Muscle of arm (tissue), 12 donors: ENCODE data around the gene SRGAP1. TPM values are rescaled to one million over a fixed set of nuclear protein-coding genes. Genes with fewer than 3 reads are reported as not detected.
"Not testable (repeated sequence)": the region's sequence is repeated elsewhere in the genome, so short reads cannot be mapped to it uniquely, and the experiment has no call there.

Source experiments
- DNase-seq: peaks from one replicate; pipeline ENCODE4 v3.0.0-alpha.2; 2013
- polyA plus RNA-seq, 12 donors: library from polyadenylated mRNA; unstranded; fragments of 120-200 nt; gene quantifications; one replicate each; pipeline ENCODE4 v1.2.1, GENCODE V29; 2013; ENCODE audit not compliant: insufficient read length in 12 of 12

Gene SRGAP1
- polyA plus RNA-seq, 12 donors, result 5.1 to 23.3 (median 7.1) TPM; not detected in 1

DNA sequence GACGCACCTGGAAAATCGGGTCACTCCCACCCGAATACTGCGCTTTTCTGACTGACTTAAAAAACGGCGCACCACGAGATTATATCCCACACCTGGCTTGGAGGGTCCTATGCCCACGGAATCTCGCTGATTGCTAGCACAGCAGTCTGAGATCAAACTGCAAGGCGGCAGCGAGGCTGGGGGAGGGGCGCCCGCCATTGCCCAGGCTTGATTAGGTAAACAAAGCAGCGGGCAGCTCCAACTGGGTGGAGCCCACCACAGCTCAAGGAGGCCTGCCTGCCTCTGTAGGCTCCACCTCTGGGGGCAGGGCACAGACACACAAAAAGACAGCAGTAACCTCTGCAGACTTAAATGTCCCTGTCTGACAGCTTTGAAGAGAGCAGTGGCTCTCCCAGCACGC is 351.3 kb downstream of the SRGAP1 start:
- DNase-seq, result not testable (repeated sequence)

DNA sequence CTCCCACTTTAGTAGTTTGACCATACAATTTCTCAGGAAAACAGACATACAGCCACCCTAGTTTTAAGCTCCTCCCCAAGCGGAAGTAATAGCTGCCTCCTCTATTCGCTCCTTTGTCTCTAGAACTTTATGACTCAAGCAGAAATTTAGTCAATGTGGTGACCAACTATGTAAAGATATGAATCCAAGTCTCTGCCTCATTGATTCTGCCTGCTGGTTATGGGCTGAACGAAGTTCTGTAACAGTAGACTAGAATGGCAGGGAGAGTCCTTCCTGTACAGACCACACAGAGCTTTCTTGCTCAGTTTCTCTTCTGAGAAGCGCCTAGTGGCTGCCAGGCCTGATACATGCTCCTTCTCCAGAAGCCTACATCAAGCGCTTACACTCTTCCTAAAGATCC is 358.5 kb downstream of the SRGAP1 start:
- no peak for DNase-seq

- DNase-seq, result no peak
Observed at GRCh38 chr12:64203775-64204174, 359.3 kb downstream of the SRGAP1 start.

GRCh38 chr12:64205542-64205941 is 361.0 kb downstream of the SRGAP1 start:
- no peak for DNase-seq

GRCh38 chr12:64207453-64207852 is 363.0 kb downstream of the SRGAP1 start:
- DNase-seq, result no peak

Other genes with a start within 250 kb of the SRGAP1 start
- gene DPY19L2, start 176.2 kb upstream of the SRGAP1 start, polyA plus RNA-seq, result 10 to 100 TPM in 6 of 12 donors, 1 to 10 TPM in 5, not detected in 1; 4.3 to 26.1 (median 10.1) TPM
- 10 to 100 TPM in 11 of 12 donors, not detected in 1; 16.0 to 23.3 (median 19.4) TPM for gene RXYLT1, start 64.8 kb upstream of the SRGAP1 start, polyA plus RNA-seq